Liver (tissue), 9 donors: ENCODE data around the gene USP25. TPM values are rescaled to one million over a fixed set of nuclear protein-coding genes. Genes with fewer than 3 reads are reported as not detected.

ENCODE experiments used
- DNase-seq: peaks from one replicate; pipeline ENCODE4 v3.0.0-alpha.2; 2017; ENCODE audit warnings: low spot score
- H3K27ac ChIP-seq, 2 donors: one replicate each; pipeline ENCODE4 v1.7.0; 2013; ENCODE audit warnings: inconsistent platforms in 2 of 2, low read length in 2 of 2, control low read depth in 1 of 2, low read depth in 1 of 2, mild to moderate bottlenecking in 1 of 2
- H3K27me3 ChIP-seq, 4 donors: one replicate each; pipeline versions ENCODE4 v1.6.1 to v1.7.0; 2013; ENCODE audit warnings: low read length in 3 of 4, inconsistent platforms in 1 of 4, mild to moderate bottlenecking in 1 of 4, moderate library complexity in 1 of 4; ENCODE audit not compliant: control insufficient read depth in 4 of 4, insufficient read depth in 4 of 4
- H3K36me3 ChIP-seq, 4 donors: one replicate each; pipeline versions ENCODE4 v1.6.1 to v1.7.0; 2013; ENCODE audit warnings: low read length in 3 of 4, mild to moderate bottlenecking in 3 of 4, low read depth in 1 of 4, moderate library complexity in 1 of 4; ENCODE audit not compliant: control insufficient read depth in 4 of 4, insufficient read depth in 3 of 4
- H3K4me1 ChIP-seq, 4 donors: one replicate each; pipeline versions ENCODE4 v1.6.1 to v1.7.0; 2013; ENCODE audit warnings: low read length in 3 of 4, mild to moderate bottlenecking in 3 of 4, moderate library complexity in 1 of 4; ENCODE audit not compliant: control insufficient read depth in 4 of 4, insufficient read depth in 4 of 4
- H3K4me3 ChIP-seq, 3 donors: one replicate each; pipeline versions ENCODE4 v1.6.1 to v1.7.0; 2013; ENCODE audit warnings: low read length in 3 of 3, control low read depth in 1 of 3, low read depth in 1 of 3, mild to moderate bottlenecking in 1 of 3
- H3K9ac ChIP-seq, 2 donors: one replicate each; pipeline ENCODE4 v1.7.0; 2013; ENCODE audit warnings: low read length in 2 of 2, mild to moderate bottlenecking in 2 of 2, moderate library complexity in 2 of 2, control low read depth in 1 of 2, low read depth in 1 of 2
- H3K9me3 ChIP-seq, 4 donors: one replicate each; pipeline versions ENCODE4 v1.6.1 to v1.7.0; 2013; ENCODE audit warnings: low read length in 3 of 4; ENCODE audit not compliant: control insufficient read depth in 4 of 4
- EGR1 ChIP-seq, 2 donors: IDR thresholded peaks; 2 replicates each; pipeline ENCODE4 v1.6.1; 2016 to 2018; ENCODE audit warnings: antibody characterized with exemption in 2 of 2, low read depth in 2 of 2
- FOXA1 ChIP-seq: IDR thresholded peaks from 2 replicates; pipeline ENCODE4 v1.6.1; 2016; ENCODE audit warnings: antibody characterized with exemption
- GABPA ChIP-seq, 2 donors: IDR thresholded peaks in 1 of 2; conservative IDR thresholded peaks in 1 of 2; 2 replicates each; pipeline ENCODE4 v1.6.1; 2016; ENCODE audit warnings: antibody characterized with exemption in 2 of 2, mild to moderate bottlenecking in 1 of 2, moderate library complexity in 1 of 2
- HNF4A ChIP-seq, 2 donors: conservative IDR thresholded peaks; 2 replicates each; pipeline ENCODE4 v1.6.1; 2016; ENCODE audit warnings: antibody characterized with exemption in 2 of 2, mild to moderate bottlenecking in 2 of 2
- NR2F2 ChIP-seq: IDR thresholded peaks from 2 replicates; pipeline ENCODE4 v1.6.1; 2016; ENCODE audit warnings: antibody characterized with exemption
- RAD21 ChIP-seq, 2 donors: IDR thresholded peaks; 2 replicates each; pipeline ENCODE4 v1.6.1; 2016; ENCODE audit warnings: antibody characterized with exemption in 2 of 2, mild to moderate bottlenecking in 2 of 2
- YY1 ChIP-seq: IDR thresholded peaks from 2 replicates; pipeline ENCODE4 v1.6.1; 2016; ENCODE audit warnings: antibody characterized with exemption, mild to moderate bottlenecking
- WGBS: extraction: QIAGEN DNeasy Blood & Tissue Kit; methylation state at CpG from one replicate; pipeline ENCODE4 v1.1.7; 2013; 5-methylcytosine and 5-hydroxymethylcytosine counted together
- polyA plus RNA-seq, 2 donors: library from polyadenylated mRNA; stranded (reverse) in 1 of 2; unstranded in 1 of 2; fragments of 200-250 nt in 1 of 2; fragments of >200 nt in 1 of 2; fragmentation: Nextera tagmentation in 1 of 2; extraction: Ambion mirVana in 1 of 2; gene quantifications; one replicate each; pipeline versions ENCODE4 v1.2.1 to v1.2.3, GENCODE V29; 2013 to 2015
- total RNA-seq, 2 donors: library from RNA; depleted of rRNA; stranded (reverse); fragments of >200 nt; gene quantifications; one replicate each; pipeline ENCODE4 v1.2.3, GENCODE V29; 2014
- TF ChIP-seq, protein P1 (sequence below): IDR thresholded peaks from 2 replicates; pipeline ENCODE4 v1.6.1; 2016; ENCODE audit warnings: antibody characterized with exemption
- TF ChIP-seq, protein P2 (sequence below): fragments of 150-350 bp; IDR thresholded peaks from 2 replicates; pipeline ENCODE4 v1.5.1; 2017; ENCODE audit warnings: improper control_type of control experiment, low read depth, low read length; ENCODE audit not compliant: missing input control
- donor health status: healthy.
- donor health status: healthy.
- donor health status: healthy.
- donor health status: healthy.
- donor health status: healthy.

The USP25 gene
- total and polyA plus RNA-seq, 4 donors: 6.0 to 26.7 (median 15.3) TPM

DNA sequence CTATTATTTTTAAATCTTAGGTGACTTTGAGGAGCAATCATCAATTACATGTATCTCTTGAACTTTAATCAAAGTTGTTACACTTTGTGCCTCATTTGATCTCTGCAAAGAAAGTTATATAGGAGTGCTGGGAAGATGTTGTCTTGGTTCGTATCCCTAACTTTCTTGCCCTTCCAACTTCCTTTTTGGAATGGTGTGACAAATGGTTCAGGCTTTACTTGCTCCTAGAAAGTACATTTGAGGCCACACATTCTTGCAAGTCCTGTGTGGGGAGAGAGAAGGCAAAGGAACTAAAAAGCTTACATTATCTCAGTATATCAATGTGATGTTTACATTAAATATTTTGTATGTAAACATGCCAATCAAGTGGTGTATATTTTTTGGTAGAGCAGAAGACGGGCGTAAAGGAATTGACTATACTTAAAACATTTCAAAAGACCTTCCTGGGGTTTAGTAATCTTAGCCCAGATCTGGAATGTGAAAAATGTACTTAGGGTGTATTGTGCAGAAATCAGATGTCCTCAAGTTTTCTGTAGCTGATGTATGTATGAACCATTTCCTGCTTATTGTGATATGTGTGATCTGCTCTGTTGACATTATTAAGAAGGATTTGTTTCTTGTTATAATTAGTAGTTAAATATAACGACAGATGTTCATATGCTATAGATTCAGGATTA, 59.2 kb downstream of the USP25 start:
- H3K36me3 ChIP-seq: no peaks in the 10 kb centered on the region
- WGBS: 90% methylated on average over 4 of the region's 4 CpGs
- H3K4me1 ChIP-seq: no peaks in the 10 kb centered on the region
- no peaks in the 10 kb centered on the region for H3K9me3 ChIP-seq
- DNase-seq: no peak
- no peaks in the 10 kb centered on the region for H3K27me3 ChIP-seq
- TF ChIP-seq, protein P1, sequence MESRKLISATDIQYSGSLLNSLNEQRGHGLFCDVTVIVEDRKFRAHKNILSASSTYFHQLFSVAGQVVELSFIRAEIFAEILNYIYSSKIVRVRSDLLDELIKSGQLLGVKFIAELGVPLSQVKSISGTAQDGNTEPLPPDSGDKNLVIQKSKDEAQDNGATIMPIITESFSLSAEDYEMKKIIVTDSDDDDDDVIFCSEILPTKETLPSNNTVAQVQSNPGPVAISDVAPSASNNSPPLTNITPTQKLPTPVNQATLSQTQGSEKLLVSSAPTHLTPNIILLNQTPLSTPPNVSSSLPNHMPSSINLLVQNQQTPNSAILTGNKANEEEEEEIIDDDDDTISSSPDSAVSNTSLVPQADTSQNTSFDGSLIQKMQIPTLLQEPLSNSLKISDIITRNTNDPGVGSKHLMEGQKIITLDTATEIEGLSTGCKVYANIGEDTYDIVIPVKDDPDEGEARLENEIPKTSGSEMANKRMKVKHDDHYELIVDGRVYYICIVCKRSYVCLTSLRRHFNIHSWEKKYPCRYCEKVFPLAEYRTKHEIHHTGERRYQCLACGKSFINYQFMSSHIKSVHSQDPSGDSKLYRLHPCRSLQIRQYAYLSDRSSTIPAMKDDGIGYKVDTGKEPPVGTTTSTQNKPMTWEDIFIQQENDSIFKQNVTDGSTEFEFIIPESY: no peak
- TF ChIP-seq FOXA1: no peak
- TF ChIP-seq, protein P2, sequence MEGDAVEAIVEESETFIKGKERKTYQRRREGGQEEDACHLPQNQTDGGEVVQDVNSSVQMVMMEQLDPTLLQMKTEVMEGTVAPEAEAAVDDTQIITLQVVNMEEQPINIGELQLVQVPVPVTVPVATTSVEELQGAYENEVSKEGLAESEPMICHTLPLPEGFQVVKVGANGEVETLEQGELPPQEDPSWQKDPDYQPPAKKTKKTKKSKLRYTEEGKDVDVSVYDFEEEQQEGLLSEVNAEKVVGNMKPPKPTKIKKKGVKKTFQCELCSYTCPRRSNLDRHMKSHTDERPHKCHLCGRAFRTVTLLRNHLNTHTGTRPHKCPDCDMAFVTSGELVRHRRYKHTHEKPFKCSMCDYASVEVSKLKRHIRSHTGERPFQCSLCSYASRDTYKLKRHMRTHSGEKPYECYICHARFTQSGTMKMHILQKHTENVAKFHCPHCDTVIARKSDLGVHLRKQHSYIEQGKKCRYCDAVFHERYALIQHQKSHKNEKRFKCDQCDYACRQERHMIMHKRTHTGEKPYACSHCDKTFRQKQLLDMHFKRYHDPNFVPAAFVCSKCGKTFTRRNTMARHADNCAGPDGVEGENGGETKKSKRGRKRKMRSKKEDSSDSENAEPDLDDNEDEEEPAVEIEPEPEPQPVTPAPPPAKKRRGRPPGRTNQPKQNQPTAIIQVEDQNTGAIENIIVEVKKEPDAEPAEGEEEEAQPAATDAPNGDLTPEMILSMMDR: no peak
- no peak overlapping the region for H3K4me3 ChIP-seq
- no peak overlapping the region for H3K27ac ChIP-seq
- H3K9ac ChIP-seq: no peak overlapping the region

DNA sequence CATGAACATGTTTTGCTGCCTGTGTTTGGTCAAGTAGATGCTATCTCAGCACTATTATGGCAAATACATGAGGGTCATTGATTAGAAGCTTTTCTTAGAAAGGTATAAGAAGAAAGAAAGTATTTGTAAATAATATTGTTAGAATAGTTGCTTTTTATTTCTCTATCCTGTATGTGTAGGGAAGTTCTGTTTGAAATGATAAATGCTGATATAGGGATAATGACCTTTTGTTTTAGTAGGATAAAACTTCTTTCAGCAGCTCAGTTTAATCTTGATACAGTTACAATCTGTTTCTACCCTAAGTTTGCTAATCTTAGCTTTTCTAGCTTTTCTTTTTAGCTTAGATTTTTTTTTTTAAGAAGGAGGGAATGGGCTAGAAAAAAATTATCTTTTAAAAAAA, 63.3 kb downstream of the USP25 start:
- Histone ChIP-seq H3K27me3 (no peaks in the 10 kb centered on the region), H3K27ac (no peak overlapping the region), H3K9me3 (no peaks in the 10 kb centered on the region), H3K4me3 (no peak overlapping the region), H3K9ac (no peak overlapping the region), H3K36me3 (no peaks in the 10 kb centered on the region), H3K4me1 (peaks cover 2 to 7% (median 7%) of the 10 kb centered on the region in 4 donors)
- no peak for DNase-seq
- TF ChIP-seq HNF4A (conservative IDR thresholded peaks at IDR 0.05) (no peak), GABPA (IDR thresholded peaks at IDR 0.05 in 1 of 2, conservative IDR thresholded peaks at IDR 0.05 in 1 of 2) (no peak), FOXA1 (no peak), NR2F2 (no peak), EGR1 (IDR thresholded peaks at IDR 0.05; ENCODE audit: low read depth in 2 of 2) (no peak), YY1 (no peak)
- TF ChIP-seq, protein P2: no peak

DNA sequence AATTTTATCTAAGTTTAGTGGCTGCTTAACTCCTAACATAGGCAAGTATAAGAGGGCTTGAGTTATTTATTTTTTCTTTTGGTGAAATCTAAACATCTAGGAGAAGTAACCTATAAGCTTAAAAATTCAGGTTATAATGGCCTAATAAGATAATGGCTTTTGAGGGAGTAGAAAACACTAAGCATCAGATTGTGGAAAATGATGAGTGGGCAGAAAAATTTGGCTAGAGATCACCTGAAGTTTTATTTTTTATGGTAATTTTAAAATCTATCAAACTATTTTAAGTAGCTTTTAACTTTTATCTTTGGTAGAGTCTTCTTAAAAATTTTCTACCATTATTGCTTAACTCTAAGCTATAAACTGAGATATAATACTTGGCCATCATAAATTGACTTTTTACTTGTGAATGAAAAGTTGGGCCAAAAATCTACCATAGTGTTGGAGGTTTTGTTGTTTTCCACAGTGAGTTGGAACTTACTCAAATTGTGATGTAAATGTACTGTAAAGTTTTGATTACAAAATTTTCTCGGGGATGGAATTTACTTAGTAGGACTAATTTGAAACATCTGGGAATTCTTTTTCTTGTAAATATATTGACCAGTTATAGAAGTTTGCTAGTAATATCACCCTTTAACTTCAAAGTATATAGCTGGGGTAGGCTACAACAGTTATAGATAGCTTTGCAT, 63.9 kb downstream of the USP25 start:
- Histone ChIP-seq H3K9me3 (no peaks in the 10 kb centered on the region), H3K27ac (no peak overlapping the region), H3K36me3 (no peaks in the 10 kb centered on the region), H3K4me3 (no peak overlapping the region), H3K9ac (no peak overlapping the region), H3K27me3 (no peaks in the 10 kb centered on the region), H3K4me1 (peaks cover 2 to 7% (median 7%) of the 10 kb centered on the region in 4 donors)
- no peak for DNase-seq
- WGBS: 83% methylated on average over 1 of the region's 1 CpG
- TF ChIP-seq YY1 (no peak), RAD21 (IDR thresholded peaks at IDR 0.05) (no peak)
- TF ChIP-seq, protein P1: no peak
